ENCODE data around the gene RBM46. TPM values are rescaled to one million over a fixed set of nuclear protein-coding genes. Genes with fewer than 3 reads are reported as not detected.
A peak's percentile ranks its signal among the peaks of the same experiment; 100 is the strongest.

The RBM46 gene
- total RNA-seq, 1 donor from 2014 or later = 0.07 TPM

DNA sequence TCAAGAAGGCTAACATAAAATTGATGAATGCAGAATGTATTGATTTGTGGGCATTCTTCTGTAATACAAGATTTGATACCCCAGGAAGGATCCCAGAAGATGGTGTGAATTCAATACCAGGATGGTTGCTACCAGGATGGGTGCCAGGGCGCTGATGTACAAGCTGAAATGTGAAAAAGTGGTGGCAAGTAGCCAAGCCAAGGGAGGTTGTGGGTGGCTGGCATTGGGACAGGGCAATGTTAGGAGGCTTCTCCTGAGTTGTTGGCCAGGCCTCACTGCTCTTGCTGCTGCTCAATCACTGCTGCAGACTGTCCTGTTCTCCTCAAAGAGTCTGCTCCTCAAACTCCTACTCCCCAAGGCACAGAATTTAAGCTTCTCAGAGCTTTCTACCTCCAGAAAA, 77.1 kb downstream of the RBM46 start:
- Histone ChIP-seq H3K27me3 (no peaks in the 10 kb centered on the region), H2AFZ (replicated peaks) (no peak overlapping the region), H3K9me3 (ENCODE audit: low read depth) (no peaks in the 10 kb centered on the region), H4K20me1 (ENCODE audit: low read depth) (no peaks in the 10 kb centered on the region), H3K79me2 (ENCODE audit: low read depth) (no peaks in the 10 kb centered on the region), H3K4me1 (no peaks in the 10 kb centered on the region), H3K4me3 (no peak overlapping the region), H3K27ac (no peak overlapping the region), H3K36me3 (no peaks in the 10 kb centered on the region), H3K9ac (no peak overlapping the region), H3F3A (ENCODE audit: low read depth) (no peaks in the 10 kb centered on the region), H3K4me2 (no peak overlapping the region)
- no peaks in the 10 kb centered on the region for H3K4me1 Mint-ChIP-seq
- TF ChIP-seq, protein P1, sequence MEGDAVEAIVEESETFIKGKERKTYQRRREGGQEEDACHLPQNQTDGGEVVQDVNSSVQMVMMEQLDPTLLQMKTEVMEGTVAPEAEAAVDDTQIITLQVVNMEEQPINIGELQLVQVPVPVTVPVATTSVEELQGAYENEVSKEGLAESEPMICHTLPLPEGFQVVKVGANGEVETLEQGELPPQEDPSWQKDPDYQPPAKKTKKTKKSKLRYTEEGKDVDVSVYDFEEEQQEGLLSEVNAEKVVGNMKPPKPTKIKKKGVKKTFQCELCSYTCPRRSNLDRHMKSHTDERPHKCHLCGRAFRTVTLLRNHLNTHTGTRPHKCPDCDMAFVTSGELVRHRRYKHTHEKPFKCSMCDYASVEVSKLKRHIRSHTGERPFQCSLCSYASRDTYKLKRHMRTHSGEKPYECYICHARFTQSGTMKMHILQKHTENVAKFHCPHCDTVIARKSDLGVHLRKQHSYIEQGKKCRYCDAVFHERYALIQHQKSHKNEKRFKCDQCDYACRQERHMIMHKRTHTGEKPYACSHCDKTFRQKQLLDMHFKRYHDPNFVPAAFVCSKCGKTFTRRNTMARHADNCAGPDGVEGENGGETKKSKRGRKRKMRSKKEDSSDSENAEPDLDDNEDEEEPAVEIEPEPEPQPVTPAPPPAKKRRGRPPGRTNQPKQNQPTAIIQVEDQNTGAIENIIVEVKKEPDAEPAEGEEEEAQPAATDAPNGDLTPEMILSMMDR (IDR thresholded peaks at IDR 0.05) = no peak
- no peak for TF ChIP-seq EZH2phosphoT487 (IDR thresholded peaks at IDR 0.05)
- no peak for TF ChIP-seq EZH2 (IDR thresholded peaks at IDR 0.05)
- H3K9me3 Mint-ChIP-seq = peaks cover 4% of the 10 kb centered on the region
- H3K27ac Mint-ChIP-seq = no peak overlapping the region
- DNase-seq (ENCODE audit: low spot score) = no peak
- no peaks in the 10 kb centered on the region for H3K36me3 Mint-ChIP-seq
- H3K27me3 Mint-ChIP-seq (ENCODE audit: insufficient read depth, low read depth) = peaks cover under 1% of the 10 kb centered on the region
- no peak overlapping the region for H3K4me3 Mint-ChIP-seq

DNA sequence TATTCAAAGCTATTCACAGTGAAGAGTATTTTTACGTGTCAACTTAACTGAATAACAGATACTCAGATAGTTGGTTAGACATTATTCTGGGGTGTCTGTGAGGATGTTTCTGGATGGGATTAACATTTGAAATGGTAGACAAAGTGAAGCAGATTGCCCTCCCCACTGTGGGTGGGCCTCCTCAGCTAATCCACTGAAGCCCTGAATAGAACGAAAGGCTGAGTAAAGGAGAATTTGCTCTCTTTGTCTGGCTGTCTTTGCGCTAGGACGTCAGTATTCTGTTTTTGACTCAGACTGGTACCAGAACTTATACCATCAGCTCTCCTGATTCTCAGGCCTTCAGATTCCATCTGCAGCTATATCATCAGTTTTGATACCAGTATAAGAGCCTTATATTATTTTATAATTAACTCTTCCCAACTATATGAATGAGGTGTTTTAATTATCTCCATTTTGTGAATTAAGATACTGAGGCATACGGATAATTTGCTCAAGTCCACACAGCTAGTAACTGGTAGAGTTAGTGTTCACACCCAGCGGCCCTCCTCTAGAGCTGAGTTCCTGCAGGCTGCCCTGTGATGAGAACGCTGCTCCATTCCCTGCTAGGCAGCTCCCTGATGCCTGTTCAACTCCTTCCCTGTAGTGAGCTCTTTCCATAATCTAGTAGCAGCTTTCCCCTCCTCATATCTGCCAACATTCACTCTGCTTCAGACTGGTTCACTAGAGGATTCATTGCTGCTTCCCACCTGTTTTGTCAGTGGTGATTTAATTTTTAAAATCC, 87.5 kb downstream of the RBM46 start:
- H3K4me2 ChIP-seq = peak overlapping the region; percentile 45
- H3K9ac ChIP-seq = no peak overlapping the region
- H3K27me3 Mint-ChIP-seq (ENCODE audit: insufficient read depth, low read depth) = no peaks in the 10 kb centered on the region
- no peak overlapping the region for H3K4me3 ChIP-seq
- no peak overlapping the region for H3K4me3 Mint-ChIP-seq
- H3K9me3 ChIP-seq (ENCODE audit: low read depth) = peaks cover 5% of the 10 kb centered on the region
- H4K20me1 ChIP-seq (ENCODE audit: low read depth) = peaks cover 4% of the 10 kb centered on the region
- H2AFZ ChIP-seq (replicated peaks) = no peak overlapping the region
- H3K36me3 ChIP-seq = no peaks in the 10 kb centered on the region
- H3K79me2 ChIP-seq (ENCODE audit: low read depth) = no peaks in the 10 kb centered on the region
- peaks cover 14% of the 10 kb centered on the region for H3K4me1 Mint-ChIP-seq
- H3F3A ChIP-seq (ENCODE audit: low read depth) = peaks cover 17% of the 10 kb centered on the region
- peaks cover 19% of the 10 kb centered on the region for H3K4me1 ChIP-seq
- no peaks in the 10 kb centered on the region for H3K36me3 Mint-ChIP-seq
- H3K9me3 Mint-ChIP-seq = peaks cover 13% of the 10 kb centered on the region
- TF ChIP-seq EZH2phosphoT487 (IDR thresholded peaks at IDR 0.05) (no peak), EZH2 (IDR thresholded peaks at IDR 0.05) (no peak)
- TF ChIP-seq, protein P1 (IDR thresholded peaks at IDR 0.05) = no peak
- DNase-seq (ENCODE audit: low spot score) = peak; percentile 79
- H3K27me3 ChIP-seq = no peaks in the 10 kb centered on the region
- no peak overlapping the region for H3K27ac ChIP-seq
- H3K27ac Mint-ChIP-seq = peak overlapping the region; percentile 15

DNA sequence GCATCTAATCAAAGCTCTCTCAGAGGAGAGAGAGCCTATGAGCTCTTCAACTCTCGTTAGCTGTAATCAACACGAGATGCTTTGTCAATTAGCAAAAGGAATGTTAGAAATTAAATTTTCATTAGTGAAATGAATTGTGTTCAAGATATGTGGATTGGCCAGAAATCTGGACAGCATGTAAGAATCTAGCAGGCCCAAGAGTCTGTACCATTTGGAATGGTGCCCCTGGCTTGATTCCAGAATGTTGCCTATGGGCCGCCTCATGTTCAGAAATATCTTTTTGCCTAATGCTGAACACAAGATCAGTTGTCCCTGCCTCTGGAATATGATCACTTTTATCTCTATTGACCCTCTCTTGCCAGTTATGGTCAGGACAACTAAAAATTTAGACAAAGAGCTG, 88.2 kb downstream of the RBM46 start:
- no peak for DNase-seq (ENCODE audit: low spot score)
- no peak for TF ChIP-seq EZH2 (IDR thresholded peaks at IDR 0.05)
- TF ChIP-seq EZH2phosphoT487 (IDR thresholded peaks at IDR 0.05) = no peak
- TF ChIP-seq, protein P1 (IDR thresholded peaks at IDR 0.05) = no peak
- Mint-ChIP-seq H3K27ac (no peak overlapping the region), H3K27me3 (ENCODE audit: insufficient read depth, low read depth) (no peaks in the 10 kb centered on the region), H3K36me3 (no peaks in the 10 kb centered on the region), H3K4me3 (no peak overlapping the region), H3K9me3 (peaks cover 17% of the 10 kb centered on the region), H3K4me1 (peaks cover 14% of the 10 kb centered on the region)
- Histone ChIP-seq H3K4me1 (peaks cover 19% of the 10 kb centered on the region), H3F3A (ENCODE audit: low read depth) (peaks cover 17% of the 10 kb centered on the region), H3K79me2 (ENCODE audit: low read depth) (no peaks in the 10 kb centered on the region), H3K4me2 (peak overlapping the region; percentile 40), H2AFZ (replicated peaks) (no peak overlapping the region), H3K4me3 (no peak overlapping the region), H3K27me3 (no peaks in the 10 kb centered on the region), H3K9ac (no peak overlapping the region), H3K36me3 (no peaks in the 10 kb centered on the region), H3K9me3 (ENCODE audit: low read depth) (peaks cover 5% of the 10 kb centered on the region), H3K27ac (no peak overlapping the region), H4K20me1 (ENCODE audit: low read depth) (peaks cover 4% of the 10 kb centered on the region)
